Measurements from ENCODE around the gene AAK1. TPM values are rescaled to one million over a fixed set of nuclear protein-coding genes. Genes with fewer than 3 reads are reported as not detected.

The AAK1 gene
- total RNA-seq, 1 experiment from 2014 or later, result 30.6 TPM

DNA sequence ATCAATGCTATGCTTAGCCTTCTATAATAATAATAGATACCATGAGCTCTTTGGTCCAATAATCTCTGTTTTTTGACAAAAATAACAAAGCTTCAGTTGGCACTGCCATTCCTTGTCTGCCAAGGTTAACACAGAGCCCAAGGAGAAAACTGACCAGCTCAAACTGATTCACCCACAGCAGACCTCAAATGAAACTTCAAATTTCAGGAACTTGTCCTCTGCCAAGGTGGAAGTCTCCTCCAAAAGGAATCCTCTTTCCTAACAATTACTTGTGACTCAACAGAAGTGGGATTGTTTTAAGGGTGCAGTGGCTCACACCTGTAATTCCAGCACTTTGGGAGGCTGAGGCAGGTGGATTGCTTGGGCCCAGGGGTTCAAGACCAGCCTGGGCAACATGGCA, 12.1 kb downstream of the AAK1 start:
- Histone ChIP-seq H3K4me1 (ENCODE audit: insufficient read depth, low read length) (no peaks in the 10 kb centered on the region), H4K5ac (ENCODE audit: insufficient read length, low read depth, low read length) (no peak overlapping the region), H4K91ac (ENCODE audit: insufficient read length, low read depth, low read length) (no peak overlapping the region), H3K4ac (ENCODE audit: low read depth, low read length) (no peak overlapping the region), H3K23ac (ENCODE audit: insufficient read length, low read depth, low read length) (no peak overlapping the region), H2BK12ac (ENCODE audit: insufficient read length, low read depth, low read length) (no peak overlapping the region), H3K23me2 (ENCODE audit: insufficient read length, low read depth, low read length, poor library complexity, severe bottlenecking) (no peaks in the 10 kb centered on the region), H3K56ac (ENCODE audit: insufficient read length, low read depth, low read length) (no peak overlapping the region), H3T11ph (ENCODE audit: low read length) (no peak overlapping the region), H3K79me2 (ENCODE audit: insufficient read depth, low read length) (0 out of 2 replicates have a peak, but pooled peaks cover 2% of the 10 kb centered on the region), H4K20me1 (ENCODE audit: control insufficient read depth, insufficient read depth, insufficient read length) (no peaks in the 10 kb centered on the region), H2BK20ac (ENCODE audit: low read depth, low read length, poor library complexity, severe bottlenecking) (no peak overlapping the region), H2BK5ac (ENCODE audit: insufficient read length, low read length) (no peak overlapping the region), H3K79me1 (ENCODE audit: insufficient read depth, low read depth, low read length, poor library complexity, severe bottlenecking) (peaks cover 5% of the 10 kb centered on the region), H3K9me3 (ENCODE audit: control insufficient read depth, low read depth, low read length) (no peaks in the 10 kb centered on the region), H2BK120ac (ENCODE audit: low read depth, low read length, poor library complexity, severe bottlenecking) (no peak overlapping the region), H2BK15ac (ENCODE audit: low read depth, low read length) (no peak overlapping the region), H3K9ac (ENCODE audit: extremely low read depth, insufficient read length, low read length) (no peak overlapping the region), H3K18ac (ENCODE audit: insufficient read length, low read depth, low read length) (no peak overlapping the region), H3K27ac (ENCODE audit: insufficient read length, low read depth, low read length) (no peak overlapping the region), H2AK5ac (ENCODE audit: insufficient read length, low read length) (no peak overlapping the region), H3K27me3 (ENCODE audit: insufficient read depth, low read length) (no peaks in the 10 kb centered on the region), H2AFZ (ENCODE audit: low read length) (no peak overlapping the region), H4K8ac (replicated peaks; ENCODE audit: insufficient read length, low read depth, low read length) (no peak overlapping the region), H3K14ac (ENCODE audit: insufficient read depth, low read length) (no peak overlapping the region), H3K4me2 (ENCODE audit: insufficient read depth, insufficient read length, low read length) (no peak overlapping the region)
- Mint-ChIP-seq H3K27me3 (ENCODE audit: low read depth) (no peaks in the 10 kb centered on the region), H3K9me3 (no peaks in the 10 kb centered on the region), H3K36me3 (ENCODE audit: insufficient read depth in 1 of 3, low read depth in 3 of 3) (no peaks in the 10 kb centered on the region; a peak in 1 of 7 replicates), H3K4me3 (no peak overlapping the region), H3K4me1 (peaks cover 13 to 14% of the 10 kb centered on the region in 2 experiments), H3K27ac (no peak overlapping the region)
- no peak for DNase-seq
- TF ChIP-seq, protein P1, sequence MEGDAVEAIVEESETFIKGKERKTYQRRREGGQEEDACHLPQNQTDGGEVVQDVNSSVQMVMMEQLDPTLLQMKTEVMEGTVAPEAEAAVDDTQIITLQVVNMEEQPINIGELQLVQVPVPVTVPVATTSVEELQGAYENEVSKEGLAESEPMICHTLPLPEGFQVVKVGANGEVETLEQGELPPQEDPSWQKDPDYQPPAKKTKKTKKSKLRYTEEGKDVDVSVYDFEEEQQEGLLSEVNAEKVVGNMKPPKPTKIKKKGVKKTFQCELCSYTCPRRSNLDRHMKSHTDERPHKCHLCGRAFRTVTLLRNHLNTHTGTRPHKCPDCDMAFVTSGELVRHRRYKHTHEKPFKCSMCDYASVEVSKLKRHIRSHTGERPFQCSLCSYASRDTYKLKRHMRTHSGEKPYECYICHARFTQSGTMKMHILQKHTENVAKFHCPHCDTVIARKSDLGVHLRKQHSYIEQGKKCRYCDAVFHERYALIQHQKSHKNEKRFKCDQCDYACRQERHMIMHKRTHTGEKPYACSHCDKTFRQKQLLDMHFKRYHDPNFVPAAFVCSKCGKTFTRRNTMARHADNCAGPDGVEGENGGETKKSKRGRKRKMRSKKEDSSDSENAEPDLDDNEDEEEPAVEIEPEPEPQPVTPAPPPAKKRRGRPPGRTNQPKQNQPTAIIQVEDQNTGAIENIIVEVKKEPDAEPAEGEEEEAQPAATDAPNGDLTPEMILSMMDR (conservative IDR thresholded peaks at IDR 0.05), result no peak
